GM19468 (cell line): ENCODE results near the gene SYT12.

Experiments
- ATAC-seq: cut with Tn5 transposase; IDR thresholded peaks from one replicate; pipeline ENCODE4 v1.9.1; 2021; ENCODE audit warnings: mild to moderate bottlenecking, moderate library complexity, moderate number of reproducible peaks; ENCODE audit not compliant: unreplicated experiment; ENCODE audit errors: extremely low read depth

The SYT12 gene

GRCh38 chr11:67026941-67027340, 4.0 kb downstream of the SYT12 start:
- ATAC-seq, result no peak

- ATAC-seq, result no peak
These were observed 4.6 kb downstream of the SYT12 start for GRCh38 chr11:67027483-67027930.

GRCh38 chr11:67027943-67028542, 5.1 kb downstream of the SYT12 start:
- no peak for ATAC-seq

GRCh38 chr11:67029146-67029545, 6.2 kb downstream of the SYT12 start:
- ATAC-seq, result no peak

GRCh38 chr11:67030976-67031375, 8.0 kb downstream of the SYT12 start:
- no peak for ATAC-seq

- no peak for ATAC-seq
These were observed 9.0 kb downstream of the SYT12 start for GRCh38 chr11:67031791-67032561.

GRCh38 chr11:67032830-67033551, 10.1 kb downstream of the SYT12 start:
- no peak for ATAC-seq

GRCh38 chr11:67033661-67034166, 10.8 kb downstream of the SYT12 start:
- no peak for ATAC-seq

GRCh38 chr11:67034350-67034749, 11.4 kb downstream of the SYT12 start:
- no peak for ATAC-seq

GRCh38 chr11:67040147-67040546, 17.2 kb downstream of the SYT12 start:
- no peak for ATAC-seq

- ATAC-seq, result no peak
These were observed 18.7 kb downstream of the SYT12 start for GRCh38 chr11:67041602-67042001.

GRCh38 chr11:67043572-67044349, 20.8 kb downstream of the SYT12 start:
- ATAC-seq, result no peak

- no peak for ATAC-seq
These were observed 21.6 kb downstream of the SYT12 start for GRCh38 chr11:67044496-67044895.

GRCh38 chr11:67045314-67045713, 22.4 kb downstream of the SYT12 start:
- no peak for ATAC-seq

GRCh38 chr11:67048515-67049130, 25.7 kb downstream of the SYT12 start:
- no peak for ATAC-seq

GRCh38 chr11:67050139-67050538, 27.2 kb downstream of the SYT12 start:
- ATAC-seq, result no peak

- no peak for ATAC-seq
These were observed 28.4 kb downstream of the SYT12 start for GRCh38 chr11:67051180-67051893.

GRCh38 chr11:67051945-67052488, 29.1 kb downstream of the SYT12 start:
- no peak for ATAC-seq

GRCh38 chr11:67052891-67053290, 30.0 kb downstream of the SYT12 start:
- no peak for ATAC-seq
